GM19035 (cell line): ENCODE data around the gene FOCAD.

Experiments used
- ATAC-seq: cut with Tn5 transposase; IDR thresholded peaks from one replicate; pipeline ENCODE4 v1.9.1; 2021; ENCODE audit not compliant: unreplicated experiment

FOCAD gene

GRCh38 chr9:21001581-21001980 lies 317.5 kb downstream of the FOCAD start:
- ATAC-seq = no peak

- no peak for ATAC-seq
Measured at GRCh38 chr9:21002040-21002439, 318.0 kb downstream of the FOCAD start.

- no peak for ATAC-seq
Measured at GRCh38 chr9:21015129-21015815, 331.2 kb downstream of the FOCAD start.

- no peak for ATAC-seq
Measured at GRCh38 chr9:21015995-21016394, 331.9 kb downstream of the FOCAD start.

- ATAC-seq = no peak
Measured at GRCh38 chr9:21016701-21017491, 332.8 kb downstream of the FOCAD start.

- ATAC-seq = no peak
Measured at GRCh38 chr9:21018177-21018576, 334.1 kb downstream of the FOCAD start.

- ATAC-seq = no peak
Measured at GRCh38 chr9:21023861-21024260, 339.8 kb downstream of the FOCAD start.

GRCh38 chr9:21027295-21027694 lies 343.2 kb downstream of the FOCAD start:
- no peak for ATAC-seq

GRCh38 chr9:21028466-21028865 lies 344.4 kb downstream of the FOCAD start:
- no peak for ATAC-seq

GRCh38 chr9:21029661-21030060 lies 345.6 kb downstream of the FOCAD start:
- no peak for ATAC-seq

GRCh38 chr9:21030389-21031035 lies 346.5 kb downstream of the FOCAD start:
- ATAC-seq = peak; percentile 72

GRCh38 chr9:21031091-21031807 lies 347.2 kb downstream of the FOCAD start, which contains the start of gene HACD4:
TSS of gene HACD4 (minus strand) at chr9:21031640. CDS start at chr9:21031590, 50 bp downstream.
- peak; percentile 81 for ATAC-seq

- no peak for ATAC-seq
Measured at GRCh38 chr9:21031808-21032183, 347.7 kb downstream of the FOCAD start.

GRCh38 chr9:21037278-21037677 lies 353.2 kb downstream of the FOCAD start:
- ATAC-seq = no peak

- ATAC-seq = no peak
Measured at GRCh38 chr9:21039302-21039701, 355.2 kb downstream of the FOCAD start.

- no peak for ATAC-seq
Measured at GRCh38 chr9:21042466-21042865, 358.4 kb downstream of the FOCAD start.

GRCh38 chr9:21043841-21044240 lies 359.8 kb downstream of the FOCAD start:
- no peak for ATAC-seq
